H9 (cell line): Measurements from ENCODE around the gene ZCCHC3. TPM values are rescaled to one million over a fixed set of nuclear protein-coding genes. Genes with fewer than 3 reads are reported as not detected.
A peak's percentile ranks its signal among the peaks of the same experiment; 100 is the strongest.

Source experiments
- DNase-seq: peaks from one replicate; pipeline ENCODE4 v3.0.0-alpha.2; 2017
- H2AFZ ChIP-seq: one replicate; pipeline ENCODE4 v1.6.1; 2013; ENCODE audit warnings: mild to moderate bottlenecking, low read length, control low read depth, moderate library complexity
- H2AK5ac ChIP-seq: 2 replicates; pipeline ENCODE4 v1.6.1; 2013; ENCODE audit warnings: low read length, control low read depth, mixed read lengths; ENCODE audit not compliant: insufficient read length
- H2BK120ac ChIP-seq: one replicate; pipeline ENCODE4 v1.6.1; 2013; ENCODE audit warnings: low read depth, mild to moderate bottlenecking, low read length, control low read depth, inconsistent platforms; ENCODE audit not compliant: poor library complexity, severe bottlenecking
- H2BK12ac ChIP-seq: 2 replicates; pipeline ENCODE4 v1.6.1; 2013; ENCODE audit warnings: low read length, control low read depth, mixed read lengths, low read depth; ENCODE audit not compliant: insufficient read length
- H2BK15ac ChIP-seq: 2 replicates; pipeline ENCODE4 v1.6.1; 2013; ENCODE audit warnings: low read depth, low read length, control low read depth
- H2BK20ac ChIP-seq: one replicate; pipeline ENCODE4 v1.6.1; 2013; ENCODE audit warnings: low read depth, mild to moderate bottlenecking, low read length, control low read depth, inconsistent platforms; ENCODE audit not compliant: poor library complexity, severe bottlenecking
- H2BK5ac ChIP-seq: 2 replicates; pipeline ENCODE4 v1.6.1; 2013; ENCODE audit warnings: low read length, control low read depth, mixed read lengths; ENCODE audit not compliant: insufficient read length
- H3K14ac ChIP-seq: 2 replicates; pipeline ENCODE4 v1.6.1; 2013; ENCODE audit warnings: low read length, control low read depth; ENCODE audit not compliant: insufficient read depth
- H3K18ac ChIP-seq: 2 replicates; pipeline ENCODE4 v1.6.1; 2013; ENCODE audit warnings: low read depth, mild to moderate bottlenecking, mixed read lengths, low read length, control low read depth; ENCODE audit not compliant: insufficient read length
- H3K23ac ChIP-seq: 2 replicates; pipeline ENCODE4 v1.6.1; 2013; ENCODE audit warnings: low read length, control low read depth, mixed read lengths, low read depth; ENCODE audit not compliant: insufficient read length
- H3K23me2 ChIP-seq: 2 replicates; pipeline ENCODE4 v1.6.1; 2013; ENCODE audit warnings: low read depth, mild to moderate bottlenecking, mixed read lengths, low read length, control low read depth; ENCODE audit not compliant: insufficient read length, poor library complexity, severe bottlenecking
- H3K27ac ChIP-seq: 2 replicates; pipeline ENCODE4 v1.5.1; 2013; ENCODE audit warnings: low read length, control low read depth, mixed read lengths, low read depth; ENCODE audit not compliant: insufficient read length
- H3K27me3 ChIP-seq: 2 replicates; pipeline ENCODE4 v1.6.1; 2013; ENCODE audit warnings: low read length, control low read depth, inconsistent platforms; ENCODE audit not compliant: insufficient read depth
- H3K4ac ChIP-seq: 2 replicates; pipeline ENCODE4 v1.6.1; 2013; ENCODE audit warnings: low read depth, mild to moderate bottlenecking, control low read depth, inconsistent platforms, low read length, moderate library complexity
- H3K4me1 ChIP-seq: 2 replicates; pipeline ENCODE4 v1.6.1; 2013; ENCODE audit warnings: low read length, control low read depth, inconsistent platforms; ENCODE audit not compliant: insufficient read depth
- H3K4me2 ChIP-seq: 2 replicates; pipeline ENCODE4 v1.6.1; 2013; ENCODE audit warnings: low read length, control low read depth, mixed read lengths; ENCODE audit not compliant: insufficient read length, insufficient read depth
- H3K56ac ChIP-seq: 2 replicates; pipeline ENCODE4 v1.6.1; 2013; ENCODE audit warnings: low read depth, mild to moderate bottlenecking, mixed read lengths, low read length, control low read depth; ENCODE audit not compliant: insufficient read length
- H3K79me1 ChIP-seq: 2 replicates; pipeline ENCODE4 v1.6.1; 2013; ENCODE audit warnings: low read depth, mild to moderate bottlenecking, moderate library complexity, low read length, control low read depth, inconsistent platforms; ENCODE audit not compliant: insufficient read depth, poor library complexity, severe bottlenecking
- H3K79me2 ChIP-seq: 2 replicates; pipeline ENCODE4 v1.6.1; 2013; ENCODE audit warnings: low read length, control low read depth, inconsistent platforms; ENCODE audit not compliant: insufficient read depth
- H3K9ac ChIP-seq: 2 replicates; pipeline ENCODE4 v1.6.1; 2013; ENCODE audit warnings: low read length, control low read depth, mixed read lengths; ENCODE audit not compliant: insufficient read length; ENCODE audit errors: extremely low read depth
- H3K9me3 ChIP-seq: one replicate; pipeline ENCODE4 v1.6.1; 2013; ENCODE audit warnings: low read depth, low read length, inconsistent platforms; ENCODE audit not compliant: control insufficient read depth
- H3T11ph ChIP-seq: one replicate; pipeline ENCODE4 v1.6.1; 2013; ENCODE audit warnings: mild to moderate bottlenecking, low read length, control low read depth, inconsistent platforms
- H4K20me1 ChIP-seq: one replicate; pipeline ENCODE4 v1.6.1; 2013; ENCODE audit not compliant: control insufficient read depth, insufficient read length, insufficient read depth
- H4K5ac ChIP-seq: 2 replicates; pipeline ENCODE4 v1.6.1; 2013; ENCODE audit warnings: low read depth, mild to moderate bottlenecking, mixed read lengths, low read length, control low read depth; ENCODE audit not compliant: insufficient read length
- H4K8ac ChIP-seq: replicated peaks from 2 replicates; pipeline ENCODE4 v1.6.1; 2013; ENCODE audit warnings: low read length, control low read depth, mixed read lengths, low read depth; ENCODE audit not compliant: insufficient read length
- H4K91ac ChIP-seq: 2 replicates; pipeline ENCODE4 v1.6.1; 2013; ENCODE audit warnings: low read depth, mild to moderate bottlenecking, moderate library complexity, mixed read lengths, low read length, control low read depth; ENCODE audit not compliant: insufficient read length
- H3K27ac Mint-ChIP-seq, 3 experiments: 2 replicates in 2 of 3; 3 replicates in 1 of 3; pipeline ENCODE4 v1.8.0; 2020 to 2021; ENCODE audit warnings: mixed read lengths in 3 of 3, mild to moderate bottlenecking in 1 of 3, moderate library complexity in 1 of 3
- H3K27me3 Mint-ChIP-seq: 2 replicates; pipeline ENCODE4 v1.8.0; 2021; ENCODE audit warnings: low read depth, mild to moderate bottlenecking, moderate library complexity, mixed read lengths
- H3K36me3 Mint-ChIP-seq, 3 experiments: 2 replicates in 2 of 3; 3 replicates in 1 of 3; pipeline ENCODE4 v1.8.0; 2020 to 2021; ENCODE audit warnings: low read depth in 3 of 3, mixed read lengths in 3 of 3; ENCODE audit not compliant: insufficient read depth in 1 of 3
- H3K4me1 Mint-ChIP-seq, 2 experiments: 2 replicates each; pipeline ENCODE4 v1.8.0; 2020; ENCODE audit warnings: mixed read lengths in 2 of 2
- H3K4me3 Mint-ChIP-seq, 2 experiments: 2 replicates in 1 of 2; 3 replicates in 1 of 2; pipeline ENCODE4 v1.8.0; 2020 to 2021; ENCODE audit warnings: mild to moderate bottlenecking in 2 of 2, mixed read lengths in 2 of 2, moderate library complexity in 1 of 2
- H3K9me3 Mint-ChIP-seq, 2 experiments: 2 replicates in 1 of 2; 3 replicates in 1 of 2; pipeline ENCODE4 v1.8.0; 2020; ENCODE audit warnings: mild to moderate bottlenecking in 2 of 2, mixed read lengths in 2 of 2, moderate library complexity in 1 of 2
- CTCF ChIP-seq: fragments of 200-600 bp; sonication (generic); conservative IDR thresholded peaks from 3 replicates; pipeline ENCODE4 v1.8.0; 2021; ENCODE audit warnings: antibody characterized with exemption, mild to moderate bottlenecking
- WGBS: extraction: QIAGEN DNeasy Blood & Tissue Kit; methylation state at CpG from one replicate; pipeline ENCODE4 v1.1.7; 2013; ENCODE audit warnings: missing lambda C conversion rate, low lambda C conversion rate, mixed read lengths; ENCODE audit not compliant: insufficient read length; ENCODE audit errors: extremely low coverage; 5-methylcytosine and 5-hydroxymethylcytosine counted together
- total RNA-seq: library from RNA; stranded (reverse); gene quantifications from 2 replicates; pipeline ENCODE4 v1.2.1, GENCODE V29; 2021

Gene ZCCHC3
- total RNA-seq, 1 experiment from 2014 or later = 41.3 TPM

- no peak overlapping the region for H4K91ac ChIP-seq
- peaks cover 9% of the 10 kb centered on the region; the same call in 1 of the 2 replicates for H3K79me2 ChIP-seq
- H3K4me1 ChIP-seq = peaks cover 7% of the 10 kb centered on the region; the same call in 1 of the 2 replicates
- no peaks in the 10 kb centered on the region for H4K20me1 ChIP-seq
- no peaks in the 10 kb centered on the region for H3K79me1 ChIP-seq
- no peak overlapping the region for H2BK120ac ChIP-seq
- H3K9me3 ChIP-seq = no peaks in the 10 kb centered on the region
- peak; percentile 97 for DNase-seq
- H3K14ac ChIP-seq = peak overlapping the region; percentile 25; the same call in 1 of the 2 replicates
- Mint-ChIP-seq H3K4me3 (peak overlapping the region; percentile 87 to 95), H3K27ac (peak overlapping the region; percentile 96 to 99 (median 97)), H3K27me3 (peaks cover 4% of the 10 kb centered on the region; the same call in 1 of the 2 replicates), H3K4me1 (peaks cover 37 to 40% of the 10 kb centered on the region in 2 experiments), H3K9me3 (peaks cover 0 to 4% of the 10 kb centered on the region in 2 experiments; a peak in 3 of 5 replicates), H3K36me3 (peaks cover 32 to 42% (median 33%) of the 10 kb centered on the region in 3 experiments)
- no CpG with 5 or more reads among the region's 69 CpGs for WGBS
- peak overlapping the region; percentile 83 for H3K27ac ChIP-seq
- H4K5ac ChIP-seq = no peak overlapping the region
- H2BK5ac ChIP-seq = no peak overlapping the region
- peak; percentile 50 for TF ChIP-seq CTCF
- H3K18ac ChIP-seq = peak overlapping the region; percentile 66
- no peak overlapping the region for H2AK5ac ChIP-seq
- no peak overlapping the region for H2BK15ac ChIP-seq
- H4K8ac ChIP-seq = no peak overlapping the region
- H3K23me2 ChIP-seq = peaks cover 16% of the 10 kb centered on the region
- H3K56ac ChIP-seq = no peak overlapping the region
- no peak overlapping the region for H3K4ac ChIP-seq
- H2AFZ ChIP-seq = no peak overlapping the region
- H3K9ac ChIP-seq = peak overlapping the region; percentile 3
- H3T11ph ChIP-seq = no peak overlapping the region
- no peak overlapping the region for H3K23ac ChIP-seq
- H2BK12ac ChIP-seq = no peak overlapping the region
- H3K27me3 ChIP-seq = no peaks in the 10 kb centered on the region
- H2BK20ac ChIP-seq = no peak overlapping the region
- peak overlapping the region; percentile 90 for H3K4me2 ChIP-seq
These were observed 27.0 kb downstream of the ZCCHC3 start for GRCh38 chr20:324177-325044.
